LNCAP (cell line): ENCODE measurements around the gene HM13.

Experiments used
- TF ChIP-seq, protein P1 (sequence below): fragments of 450-650 bp; IDR thresholded peaks from 2 replicates; pipeline ENCODE4 v1.5.1; 2017; ENCODE audit warnings: mild to moderate bottlenecking

The HM13 gene, protein sequence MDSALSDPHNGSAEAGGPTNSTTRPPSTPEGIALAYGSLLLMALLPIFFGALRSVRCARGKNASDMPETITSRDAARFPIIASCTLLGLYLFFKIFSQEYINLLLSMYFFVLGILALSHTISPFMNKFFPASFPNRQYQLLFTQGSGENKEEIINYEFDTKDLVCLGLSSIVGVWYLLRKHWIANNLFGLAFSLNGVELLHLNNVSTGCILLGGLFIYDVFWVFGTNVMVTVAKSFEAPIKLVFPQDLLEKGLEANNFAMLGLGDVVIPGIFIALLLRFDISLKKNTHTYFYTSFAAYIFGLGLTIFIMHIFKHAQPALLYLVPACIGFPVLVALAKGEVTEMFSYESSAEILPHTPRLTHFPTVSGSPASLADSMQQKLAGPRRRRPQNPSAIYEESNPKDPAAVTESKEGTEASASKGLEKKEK

DNA sequence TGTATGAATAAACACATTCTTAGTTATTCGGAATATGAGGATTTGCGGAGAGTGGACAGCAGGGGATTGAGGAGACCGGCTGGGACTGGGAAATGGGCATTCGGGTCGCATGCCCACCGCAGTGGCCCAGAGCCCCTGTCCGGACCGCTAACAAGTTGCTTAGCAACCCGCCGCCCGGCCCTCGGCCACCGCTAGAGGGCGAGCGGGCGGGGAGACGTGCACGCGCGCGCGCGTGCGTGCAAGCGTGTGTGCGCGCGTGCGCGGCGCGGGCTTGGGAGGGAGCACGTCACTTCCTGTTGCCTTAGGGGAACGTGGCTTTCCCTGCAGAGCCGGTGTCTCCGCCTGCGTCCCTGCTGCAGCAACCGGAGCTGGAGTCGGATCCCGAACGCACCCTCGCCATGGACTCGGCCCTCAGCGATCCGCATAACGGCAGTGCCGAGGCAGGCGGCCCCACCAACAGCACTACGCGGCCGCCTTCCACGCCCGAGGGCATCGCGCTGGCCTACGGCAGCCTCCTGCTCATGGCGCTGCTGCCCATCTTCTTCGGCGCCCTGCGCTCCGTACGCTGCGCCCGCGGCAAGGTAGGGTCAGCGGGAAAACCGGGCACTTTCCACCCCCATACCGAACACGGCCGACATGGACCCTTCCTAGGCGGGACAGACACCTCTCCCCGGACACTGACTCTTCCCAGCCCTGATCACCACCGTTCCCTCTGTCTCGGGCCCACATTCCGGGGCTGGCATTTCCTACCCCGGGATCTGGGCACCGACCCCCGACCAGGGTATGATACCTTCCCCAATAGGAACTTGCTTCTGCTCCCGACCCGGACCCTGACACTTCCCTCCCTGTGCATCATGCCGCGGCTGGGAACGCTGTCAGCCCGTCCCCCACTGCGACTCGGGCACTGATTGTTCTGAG lies at the start of gene HM13:
TSS of gene HM13 (plus strand) at position 289 of the 918 bp plus-strand sequence. CDS start at position 399, 110 bp downstream.
- TF ChIP-seq, protein P1, sequence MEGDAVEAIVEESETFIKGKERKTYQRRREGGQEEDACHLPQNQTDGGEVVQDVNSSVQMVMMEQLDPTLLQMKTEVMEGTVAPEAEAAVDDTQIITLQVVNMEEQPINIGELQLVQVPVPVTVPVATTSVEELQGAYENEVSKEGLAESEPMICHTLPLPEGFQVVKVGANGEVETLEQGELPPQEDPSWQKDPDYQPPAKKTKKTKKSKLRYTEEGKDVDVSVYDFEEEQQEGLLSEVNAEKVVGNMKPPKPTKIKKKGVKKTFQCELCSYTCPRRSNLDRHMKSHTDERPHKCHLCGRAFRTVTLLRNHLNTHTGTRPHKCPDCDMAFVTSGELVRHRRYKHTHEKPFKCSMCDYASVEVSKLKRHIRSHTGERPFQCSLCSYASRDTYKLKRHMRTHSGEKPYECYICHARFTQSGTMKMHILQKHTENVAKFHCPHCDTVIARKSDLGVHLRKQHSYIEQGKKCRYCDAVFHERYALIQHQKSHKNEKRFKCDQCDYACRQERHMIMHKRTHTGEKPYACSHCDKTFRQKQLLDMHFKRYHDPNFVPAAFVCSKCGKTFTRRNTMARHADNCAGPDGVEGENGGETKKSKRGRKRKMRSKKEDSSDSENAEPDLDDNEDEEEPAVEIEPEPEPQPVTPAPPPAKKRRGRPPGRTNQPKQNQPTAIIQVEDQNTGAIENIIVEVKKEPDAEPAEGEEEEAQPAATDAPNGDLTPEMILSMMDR, result peak; percentile 98

DNA sequence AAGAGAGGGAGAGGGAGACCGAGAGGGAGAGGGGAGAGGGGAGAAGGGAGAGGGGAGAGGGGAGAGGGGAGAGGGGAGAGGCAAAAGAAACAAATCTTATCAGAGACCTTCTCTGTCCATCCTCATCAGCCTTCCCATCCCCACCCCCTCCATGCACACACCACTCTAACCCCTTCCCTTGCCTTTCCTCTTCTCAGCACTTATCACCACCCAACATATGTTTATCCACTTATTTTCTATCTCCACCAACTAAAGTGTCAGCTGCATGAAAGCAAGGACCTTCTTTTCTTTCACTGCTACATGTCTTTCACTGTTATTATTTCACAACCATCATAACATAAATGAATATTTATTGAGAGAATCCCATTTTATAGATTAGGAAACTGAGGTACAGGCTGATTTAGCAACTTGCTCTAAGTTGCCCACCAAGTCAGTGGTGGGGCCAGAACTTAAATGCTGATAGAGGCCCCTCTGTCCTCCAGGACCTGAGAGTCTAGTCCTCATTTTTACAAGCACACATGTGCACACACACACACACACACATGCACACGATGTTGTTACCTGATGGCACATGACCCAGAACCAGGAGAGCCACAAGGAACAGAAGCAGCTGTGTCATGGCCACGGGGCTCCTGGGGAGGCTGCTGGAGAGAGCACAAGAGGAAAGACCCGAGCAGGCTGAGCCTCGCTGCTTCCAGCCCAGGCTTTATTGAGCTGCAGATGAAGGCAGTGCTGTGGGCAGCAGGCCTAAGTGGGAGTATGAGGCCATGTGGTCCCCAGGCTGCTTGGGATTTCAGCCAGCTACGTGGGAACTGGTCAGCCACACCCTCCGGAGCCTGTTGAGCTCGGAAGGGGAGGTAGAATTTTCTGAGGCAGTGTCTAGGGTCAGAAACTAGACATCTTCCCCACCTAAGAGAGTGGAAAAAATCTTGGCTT lies 41.6 kb upstream of the HM13 start:
- TF ChIP-seq, protein P1, result no peak

DNA sequence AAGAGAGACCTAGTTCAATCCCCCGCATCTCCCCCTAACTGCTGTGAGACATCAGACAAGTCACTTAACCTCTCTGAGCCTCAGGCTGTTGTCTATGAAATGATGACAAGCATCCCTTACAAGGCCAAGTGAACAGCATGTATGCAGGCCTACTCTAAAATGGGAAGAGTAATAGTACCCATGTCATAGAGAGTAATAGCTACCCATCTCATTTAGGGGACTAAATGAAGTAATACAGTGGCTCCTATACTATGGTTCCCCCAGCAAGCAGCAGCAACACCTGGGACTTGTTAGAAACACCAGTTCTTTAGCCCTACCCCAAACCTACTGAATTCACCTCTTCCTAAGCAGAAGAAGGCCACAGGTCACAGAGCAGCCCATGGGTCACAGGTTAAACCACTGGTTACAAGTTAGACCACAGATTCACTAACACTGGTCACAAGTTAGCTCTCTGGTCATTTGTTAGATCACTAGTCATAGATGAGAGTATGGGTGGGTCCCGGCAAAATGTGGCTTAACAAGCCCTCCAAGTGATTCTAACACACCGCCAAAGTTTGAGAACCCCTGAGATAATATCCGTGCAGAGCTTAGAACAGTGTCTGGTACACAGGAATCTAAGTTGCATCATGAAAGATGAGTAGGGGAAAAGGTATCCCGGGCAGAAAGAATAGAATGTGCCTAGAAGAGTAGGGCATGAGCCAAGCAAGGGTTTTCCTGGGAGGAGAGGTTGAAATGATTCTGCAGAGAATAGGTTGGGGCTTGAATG lies 40.7 kb upstream of the HM13 start:
- TF ChIP-seq, protein P1, result no peak

DNA sequence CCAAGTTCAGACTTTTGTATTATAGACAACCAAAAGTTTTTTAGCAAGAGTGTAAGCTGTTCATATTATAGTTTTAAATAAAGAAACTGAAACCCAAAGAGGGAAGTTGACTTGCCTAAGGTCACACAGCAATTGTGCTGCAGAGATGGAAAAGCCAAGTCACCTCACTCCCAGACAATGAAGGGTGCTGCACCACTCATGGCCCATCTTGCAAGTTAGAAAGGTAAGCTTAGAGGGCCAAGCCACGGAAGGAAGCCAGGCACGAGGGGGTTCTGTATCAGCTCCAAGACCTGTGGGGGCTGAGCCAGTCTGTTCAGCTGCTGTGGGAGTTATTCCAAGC lies 40.2 kb upstream of the HM13 start:
- TF ChIP-seq, protein P1, result no peak

DNA sequence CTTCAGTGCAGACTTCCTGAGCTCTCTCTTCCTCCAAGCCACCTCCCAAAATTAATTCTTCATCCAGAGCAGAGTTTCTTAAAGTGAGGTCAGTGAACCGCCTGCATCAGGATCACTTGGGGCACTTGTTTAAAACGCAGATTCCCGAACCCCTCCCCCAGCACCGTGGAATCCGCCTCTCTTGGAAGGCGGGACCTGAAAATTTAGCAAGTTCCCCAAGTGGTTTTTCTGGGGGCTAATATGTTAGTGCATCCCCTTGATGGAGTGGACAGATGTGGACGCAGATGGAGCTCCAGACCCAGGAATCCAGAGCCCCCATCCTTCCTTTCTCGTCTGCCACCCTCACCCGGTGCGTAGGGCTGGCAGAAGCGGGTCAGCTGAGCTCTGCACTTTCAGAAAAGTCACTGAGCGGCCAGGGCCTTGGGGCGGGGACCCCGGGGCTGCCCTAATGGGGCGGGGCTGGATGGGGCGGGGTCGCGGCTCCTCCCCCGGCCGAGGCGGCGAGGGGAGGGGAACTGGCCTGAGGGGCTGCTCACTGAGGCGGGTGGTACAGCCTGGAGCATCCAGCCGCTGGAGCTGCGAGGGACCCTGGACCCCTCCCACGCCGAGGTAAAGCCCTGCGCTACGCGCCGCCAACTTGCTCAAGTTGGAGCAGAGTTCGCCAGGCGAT lies 39.3 kb upstream of the HM13 start, which contains the start of the genes DEFB124 and REM1:
TSS of gene DEFB124 (minus strand) at position 370 of the 670 bp plus-strand sequence. CDS start 2,114 bp downstream, outside the sequence.
TSS of gene REM1 (plus strand) at position 531 of the 670 bp plus-strand sequence. CDS start 1,158 bp downstream, outside the sequence.
- TF ChIP-seq, protein P1, result no peak

DNA sequence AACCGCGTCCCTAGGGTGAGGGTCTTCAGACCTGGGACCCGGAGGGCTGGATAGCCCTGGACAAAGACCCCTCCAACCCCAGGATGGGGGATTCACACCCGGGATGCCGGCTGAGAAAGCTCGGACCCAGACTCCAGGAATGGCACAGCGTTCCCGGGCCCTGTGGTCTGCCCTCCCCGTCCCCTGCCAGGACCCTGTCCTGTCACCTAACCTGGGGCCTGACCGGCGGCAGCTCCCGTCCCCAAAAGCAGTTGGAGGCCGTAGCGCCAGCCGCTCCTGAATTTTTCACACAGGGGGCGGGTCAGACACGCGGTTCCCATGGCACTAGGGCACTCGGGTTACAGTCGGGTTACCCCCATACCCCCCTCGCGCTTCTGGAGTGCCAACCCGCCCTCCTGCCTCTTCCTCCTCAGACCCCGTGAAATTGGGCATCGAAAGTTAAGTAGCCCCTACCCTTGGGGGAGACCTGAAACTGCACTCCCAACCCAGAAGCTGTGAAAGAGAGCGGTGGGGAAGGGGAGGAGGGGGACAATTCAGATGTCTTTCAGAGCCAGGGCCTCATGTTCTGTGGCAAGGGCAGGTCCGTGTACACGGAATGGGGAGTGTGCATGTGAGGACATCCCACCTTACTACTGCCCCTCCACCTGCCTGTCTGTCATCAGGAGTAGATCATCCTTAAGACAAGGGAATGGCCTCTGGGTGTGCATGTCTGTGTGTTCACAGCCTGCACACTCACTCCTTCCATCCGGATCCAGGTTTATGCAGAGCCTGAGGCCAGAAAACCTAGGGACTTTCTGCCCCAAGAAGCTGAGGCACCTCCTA lies 38.6 kb upstream of the HM13 start:
- TF ChIP-seq, protein P1, result no peak
